GM18907 (cell line): ENCODE data around the gene BTG4.

Experiments used
- ATAC-seq: cut with Tn5 transposase; IDR thresholded peaks from one replicate; pipeline ENCODE4 v1.9.1; 2021; ENCODE audit warnings: mild to moderate bottlenecking, moderate library complexity; ENCODE audit not compliant: unreplicated experiment

The BTG4 gene

GRCh38 chr11:111456859-111457730 is 55.1 kb downstream of the BTG4 start:
- ATAC-seq = no peak

GRCh38 chr11:111456086-111456858 is 55.9 kb downstream of the BTG4 start:
- no peak for ATAC-seq

GRCh38 chr11:111455291-111456085 is 56.7 kb downstream of the BTG4 start:
- ATAC-seq = no peak

DNA sequence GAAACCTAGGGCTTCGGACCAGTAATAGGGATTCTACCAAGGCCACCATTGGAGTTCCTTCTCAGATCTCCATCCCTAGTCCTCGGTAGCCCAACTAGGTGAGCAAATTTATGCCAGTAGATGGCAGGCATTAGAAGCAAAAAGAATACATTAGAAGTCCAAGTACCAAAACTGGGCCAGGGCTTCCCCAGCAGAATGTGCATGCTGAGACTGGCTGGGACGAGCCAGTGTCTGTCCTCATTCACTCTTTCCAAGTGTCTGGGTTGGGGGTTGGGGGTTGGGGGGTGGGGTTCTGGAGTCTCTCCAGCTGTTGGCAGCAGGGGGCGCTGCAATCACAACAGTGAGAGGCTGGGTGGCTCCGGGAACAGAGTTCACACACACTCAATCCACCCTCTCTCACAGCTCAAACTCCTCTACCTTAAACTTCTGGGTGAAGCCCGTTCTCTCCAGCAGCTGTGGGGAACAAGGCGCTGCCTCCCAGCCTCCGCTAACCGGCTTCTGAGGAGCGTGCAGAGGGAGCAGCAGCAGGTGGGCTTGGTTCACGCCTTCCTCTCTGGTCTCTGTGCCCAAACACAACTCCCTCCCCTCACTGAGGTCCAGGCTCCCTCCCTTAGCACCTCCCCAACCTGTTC is 57.5 kb downstream of the BTG4 start:
- no peak for ATAC-seq

- ATAC-seq = no peak
Measured at GRCh38 chr11:111452817-111453552, 59.2 kb downstream of the BTG4 start.

- ATAC-seq = no peak
Measured at GRCh38 chr11:111452146-111452545, 60.0 kb downstream of the BTG4 start.

GRCh38 chr11:111450480-111451320 is 61.5 kb downstream of the BTG4 start:
- ATAC-seq = peak; percentile 85

GRCh38 chr11:111449696-111450479 is 62.3 kb downstream of the BTG4 start:
- ATAC-seq = no peak

DNA sequence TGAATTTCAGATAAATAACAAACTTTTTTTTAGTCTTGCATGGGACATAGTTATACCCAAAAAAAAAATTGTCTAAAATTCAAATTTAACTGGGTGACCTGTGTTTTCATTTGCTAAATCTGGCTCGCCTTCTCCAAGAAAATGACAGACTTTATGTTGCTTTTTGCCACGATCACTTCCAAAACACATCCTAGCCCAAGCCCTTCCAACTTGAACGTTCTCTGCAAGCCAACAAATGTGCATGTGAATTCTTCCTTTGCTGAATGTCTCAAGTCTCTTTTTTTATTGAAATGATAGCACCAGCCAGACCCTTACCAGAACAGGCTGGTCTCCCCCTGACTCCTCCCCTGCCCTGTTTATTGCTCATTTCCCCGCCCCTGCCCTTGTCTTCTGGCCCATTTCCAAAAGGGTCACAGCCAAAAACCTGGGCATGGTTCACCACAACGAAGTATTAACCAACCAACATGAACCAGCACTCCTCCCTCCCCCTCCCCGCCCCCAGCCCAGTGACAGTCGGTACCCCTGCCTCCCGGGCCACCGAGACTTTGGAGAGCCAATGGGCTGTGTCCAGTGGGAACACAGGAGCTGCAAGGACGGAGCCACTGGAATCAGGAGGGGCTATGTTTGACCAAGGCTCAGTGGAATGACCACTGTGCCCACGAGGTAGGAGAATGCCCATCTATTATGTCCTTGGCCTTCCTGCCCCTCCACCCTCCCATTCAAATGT is 63.2 kb downstream of the BTG4 start:
- ATAC-seq = no peak

DNA sequence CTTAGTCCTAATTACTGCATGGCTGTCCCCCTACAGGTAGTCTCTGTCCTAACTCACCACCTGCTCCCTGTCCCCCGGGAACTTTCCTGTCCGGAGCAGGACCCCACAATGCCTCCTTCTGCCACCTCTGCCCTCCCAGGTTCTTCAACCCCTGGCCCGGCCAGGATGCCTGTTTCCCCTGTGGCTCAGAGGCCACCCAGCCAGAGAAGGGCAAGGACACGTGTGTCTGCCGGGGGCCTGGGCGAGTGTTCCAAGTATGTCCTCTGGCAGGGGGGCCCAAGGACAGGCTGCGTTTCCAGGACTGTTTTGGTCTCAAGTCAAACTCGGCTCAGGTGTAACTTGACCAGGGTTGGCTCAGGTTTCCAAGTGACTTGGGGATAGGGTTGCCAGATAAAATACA is 63.8 kb downstream of the BTG4 start:
- no peak for ATAC-seq

- no peak for ATAC-seq
Measured at GRCh38 chr11:111447931-111448330, 64.3 kb downstream of the BTG4 start.

- ATAC-seq = no peak
Measured at GRCh38 chr11:111447112-111447471, 65.1 kb downstream of the BTG4 start.

DNA sequence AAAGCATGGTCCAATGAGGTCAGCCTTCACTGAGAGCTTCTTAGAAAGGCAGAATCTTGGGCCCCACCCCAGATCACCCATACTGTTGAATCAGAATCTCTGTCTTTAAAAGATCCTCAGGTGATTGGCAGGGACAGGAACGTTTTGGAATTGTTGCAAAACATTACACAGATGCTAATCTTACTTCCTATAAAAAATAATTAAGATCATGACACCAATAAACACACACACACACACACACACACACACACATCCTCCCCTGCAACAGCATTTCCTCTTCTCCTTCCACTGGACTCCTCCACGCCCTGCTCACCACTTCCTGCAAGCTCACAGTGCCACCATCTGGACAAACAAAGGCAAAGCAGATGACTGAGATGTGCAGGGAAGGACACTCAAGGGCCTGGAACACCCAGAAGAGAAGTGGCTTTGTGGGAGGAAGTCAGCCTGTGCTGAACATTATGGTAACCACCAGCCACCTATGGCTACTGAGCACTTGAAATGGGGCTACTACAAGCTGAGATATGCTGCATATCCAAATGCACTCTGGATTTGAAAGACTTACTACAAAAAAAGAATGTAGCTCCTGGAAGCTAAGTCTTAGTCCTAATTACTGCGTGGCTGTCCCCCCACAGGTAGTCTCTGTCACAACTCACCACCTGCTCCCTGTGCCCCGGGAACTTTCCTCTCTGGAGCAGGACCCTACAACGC is 65.6 kb downstream of the BTG4 start:
- ATAC-seq = peak; percentile 83

- ATAC-seq = no peak
Measured at GRCh38 chr11:111445586-111445985, 66.6 kb downstream of the BTG4 start.
